H9 (cell line): Measurements from ENCODE around the gene EIF1B. TPM values are rescaled to one million over a fixed set of nuclear protein-coding genes. Genes with fewer than 3 reads are reported as not detected.

Source experiments
- DNase-seq: peaks from one replicate; pipeline ENCODE4 v3.0.0-alpha.2; 2017
- H2AFZ ChIP-seq: one replicate; pipeline ENCODE4 v1.6.1; 2013; ENCODE audit warnings: mild to moderate bottlenecking, low read length, control low read depth, moderate library complexity
- H2AK5ac ChIP-seq: 2 replicates; pipeline ENCODE4 v1.6.1; 2013; ENCODE audit warnings: low read length, control low read depth, mixed read lengths; ENCODE audit not compliant: insufficient read length
- H2BK120ac ChIP-seq: one replicate; pipeline ENCODE4 v1.6.1; 2013; ENCODE audit warnings: low read depth, mild to moderate bottlenecking, low read length, control low read depth, inconsistent platforms; ENCODE audit not compliant: poor library complexity, severe bottlenecking
- H2BK12ac ChIP-seq: 2 replicates; pipeline ENCODE4 v1.6.1; 2013; ENCODE audit warnings: low read length, control low read depth, mixed read lengths, low read depth; ENCODE audit not compliant: insufficient read length
- H2BK15ac ChIP-seq: 2 replicates; pipeline ENCODE4 v1.6.1; 2013; ENCODE audit warnings: low read depth, low read length, control low read depth
- H2BK20ac ChIP-seq: one replicate; pipeline ENCODE4 v1.6.1; 2013; ENCODE audit warnings: low read depth, mild to moderate bottlenecking, low read length, control low read depth, inconsistent platforms; ENCODE audit not compliant: poor library complexity, severe bottlenecking
- H2BK5ac ChIP-seq: 2 replicates; pipeline ENCODE4 v1.6.1; 2013; ENCODE audit warnings: low read length, control low read depth, mixed read lengths; ENCODE audit not compliant: insufficient read length
- H3K14ac ChIP-seq: 2 replicates; pipeline ENCODE4 v1.6.1; 2013; ENCODE audit warnings: low read length, control low read depth; ENCODE audit not compliant: insufficient read depth
- H3K18ac ChIP-seq: 2 replicates; pipeline ENCODE4 v1.6.1; 2013; ENCODE audit warnings: low read depth, mild to moderate bottlenecking, mixed read lengths, low read length, control low read depth; ENCODE audit not compliant: insufficient read length
- H3K23ac ChIP-seq: 2 replicates; pipeline ENCODE4 v1.6.1; 2013; ENCODE audit warnings: low read length, control low read depth, mixed read lengths, low read depth; ENCODE audit not compliant: insufficient read length
- H3K23me2 ChIP-seq: 2 replicates; pipeline ENCODE4 v1.6.1; 2013; ENCODE audit warnings: low read depth, mild to moderate bottlenecking, mixed read lengths, low read length, control low read depth; ENCODE audit not compliant: insufficient read length, poor library complexity, severe bottlenecking
- H3K27ac ChIP-seq: 2 replicates; pipeline ENCODE4 v1.5.1; 2013; ENCODE audit warnings: low read length, control low read depth, mixed read lengths, low read depth; ENCODE audit not compliant: insufficient read length
- H3K27me3 ChIP-seq: 2 replicates; pipeline ENCODE4 v1.6.1; 2013; ENCODE audit warnings: low read length, control low read depth, inconsistent platforms; ENCODE audit not compliant: insufficient read depth
- H3K4ac ChIP-seq: 2 replicates; pipeline ENCODE4 v1.6.1; 2013; ENCODE audit warnings: low read depth, mild to moderate bottlenecking, control low read depth, inconsistent platforms, low read length, moderate library complexity
- H3K4me1 ChIP-seq: 2 replicates; pipeline ENCODE4 v1.6.1; 2013; ENCODE audit warnings: low read length, control low read depth, inconsistent platforms; ENCODE audit not compliant: insufficient read depth
- H3K4me2 ChIP-seq: 2 replicates; pipeline ENCODE4 v1.6.1; 2013; ENCODE audit warnings: low read length, control low read depth, mixed read lengths; ENCODE audit not compliant: insufficient read length, insufficient read depth
- H3K56ac ChIP-seq: 2 replicates; pipeline ENCODE4 v1.6.1; 2013; ENCODE audit warnings: low read depth, mild to moderate bottlenecking, mixed read lengths, low read length, control low read depth; ENCODE audit not compliant: insufficient read length
- H3K79me1 ChIP-seq: 2 replicates; pipeline ENCODE4 v1.6.1; 2013; ENCODE audit warnings: low read depth, mild to moderate bottlenecking, moderate library complexity, low read length, control low read depth, inconsistent platforms; ENCODE audit not compliant: insufficient read depth, poor library complexity, severe bottlenecking
- H3K79me2 ChIP-seq: 2 replicates; pipeline ENCODE4 v1.6.1; 2013; ENCODE audit warnings: low read length, control low read depth, inconsistent platforms; ENCODE audit not compliant: insufficient read depth
- H3K9ac ChIP-seq: 2 replicates; pipeline ENCODE4 v1.6.1; 2013; ENCODE audit warnings: low read length, control low read depth, mixed read lengths; ENCODE audit not compliant: insufficient read length; ENCODE audit errors: extremely low read depth
- H3K9me3 ChIP-seq: one replicate; pipeline ENCODE4 v1.6.1; 2013; ENCODE audit warnings: low read depth, low read length, inconsistent platforms; ENCODE audit not compliant: control insufficient read depth
- H3T11ph ChIP-seq: one replicate; pipeline ENCODE4 v1.6.1; 2013; ENCODE audit warnings: mild to moderate bottlenecking, low read length, control low read depth, inconsistent platforms
- H4K20me1 ChIP-seq: one replicate; pipeline ENCODE4 v1.6.1; 2013; ENCODE audit not compliant: control insufficient read depth, insufficient read length, insufficient read depth
- H4K5ac ChIP-seq: 2 replicates; pipeline ENCODE4 v1.6.1; 2013; ENCODE audit warnings: low read depth, mild to moderate bottlenecking, mixed read lengths, low read length, control low read depth; ENCODE audit not compliant: insufficient read length
- H4K8ac ChIP-seq: replicated peaks from 2 replicates; pipeline ENCODE4 v1.6.1; 2013; ENCODE audit warnings: low read length, control low read depth, mixed read lengths, low read depth; ENCODE audit not compliant: insufficient read length
- H4K91ac ChIP-seq: 2 replicates; pipeline ENCODE4 v1.6.1; 2013; ENCODE audit warnings: low read depth, mild to moderate bottlenecking, moderate library complexity, mixed read lengths, low read length, control low read depth; ENCODE audit not compliant: insufficient read length
- H3K27ac Mint-ChIP-seq, 3 experiments: 2 replicates in 2 of 3; 3 replicates in 1 of 3; pipeline ENCODE4 v1.8.0; 2020 to 2021; ENCODE audit warnings: mixed read lengths in 3 of 3, mild to moderate bottlenecking in 1 of 3, moderate library complexity in 1 of 3
- H3K27me3 Mint-ChIP-seq: 2 replicates; pipeline ENCODE4 v1.8.0; 2021; ENCODE audit warnings: low read depth, mild to moderate bottlenecking, moderate library complexity, mixed read lengths
- H3K36me3 Mint-ChIP-seq, 3 experiments: 2 replicates in 2 of 3; 3 replicates in 1 of 3; pipeline ENCODE4 v1.8.0; 2020 to 2021; ENCODE audit warnings: low read depth in 3 of 3, mixed read lengths in 3 of 3; ENCODE audit not compliant: insufficient read depth in 1 of 3
- H3K4me1 Mint-ChIP-seq, 2 experiments: 2 replicates each; pipeline ENCODE4 v1.8.0; 2020; ENCODE audit warnings: mixed read lengths in 2 of 2
- H3K4me3 Mint-ChIP-seq, 2 experiments: 2 replicates in 1 of 2; 3 replicates in 1 of 2; pipeline ENCODE4 v1.8.0; 2020 to 2021; ENCODE audit warnings: mild to moderate bottlenecking in 2 of 2, mixed read lengths in 2 of 2, moderate library complexity in 1 of 2
- H3K9me3 Mint-ChIP-seq, 2 experiments: 2 replicates in 1 of 2; 3 replicates in 1 of 2; pipeline ENCODE4 v1.8.0; 2020; ENCODE audit warnings: mild to moderate bottlenecking in 2 of 2, mixed read lengths in 2 of 2, moderate library complexity in 1 of 2
- CTCF ChIP-seq: fragments of 200-600 bp; sonication (generic); conservative IDR thresholded peaks from 3 replicates; pipeline ENCODE4 v1.8.0; 2021; ENCODE audit warnings: antibody characterized with exemption, mild to moderate bottlenecking
- WGBS: extraction: QIAGEN DNeasy Blood & Tissue Kit; methylation state at CpG from one replicate; pipeline ENCODE4 v1.1.7; 2013; ENCODE audit warnings: missing lambda C conversion rate, low lambda C conversion rate, mixed read lengths; ENCODE audit not compliant: insufficient read length; ENCODE audit errors: extremely low coverage; 5-methylcytosine and 5-hydroxymethylcytosine counted together
- total RNA-seq: library from RNA; stranded (reverse); gene quantifications from 2 replicates; pipeline ENCODE4 v1.2.1, GENCODE V29; 2021

Gene EIF1B
- total RNA-seq, 1 experiment from 2014 or later = 133 TPM

GRCh38 chr3:40298075-40298474, 11.4 kb upstream of the EIF1B start:
- H4K20me1 ChIP-seq = no peaks in the 10 kb centered on the region
- H3T11ph ChIP-seq = no peak overlapping the region
- no peaks in the 10 kb centered on the region for H3K79me1 ChIP-seq
- no peak for TF ChIP-seq CTCF
- H3K56ac ChIP-seq = no peak overlapping the region
- no peak overlapping the region for H2BK120ac ChIP-seq
- Mint-ChIP-seq H3K36me3 (peaks cover 0 to 6% (median 0%) of the 10 kb centered on the region in 3 experiments; a peak in 1 of 7 replicates), H3K4me3 (no peak overlapping the region), H3K27ac (no peak overlapping the region), H3K9me3 (peaks cover 0 to 2% of the 10 kb centered on the region in 2 experiments; a peak in 1 of 5 replicates), H3K4me1 (peaks cover 7% of the 10 kb centered on the region in 2 experiments), H3K27me3 (no peaks in the 10 kb centered on the region; the same call in 1 of the 2 replicates)
- H3K4me1 ChIP-seq = 0 out of 2 replicates have a peak, but pooled peaks cover 2% of the 10 kb centered on the region
- H3K79me2 ChIP-seq = no peaks in the 10 kb centered on the region
- no peak overlapping the region for H3K4me2 ChIP-seq
- H3K18ac ChIP-seq = no peak overlapping the region
- H3K27ac ChIP-seq = no peak overlapping the region
- no peak overlapping the region for H2BK12ac ChIP-seq
- DNase-seq = no peak
- no peak overlapping the region for H3K4ac ChIP-seq
- H2AFZ ChIP-seq = no peak overlapping the region
- H4K8ac ChIP-seq = no peak overlapping the region
- no peak overlapping the region for H3K14ac ChIP-seq
- H3K23ac ChIP-seq = no peak overlapping the region
- no peaks in the 10 kb centered on the region for H3K27me3 ChIP-seq
- no peak overlapping the region for H2BK15ac ChIP-seq
- no peak overlapping the region for H4K91ac ChIP-seq
- H3K23me2 ChIP-seq = no peaks in the 10 kb centered on the region
- no peaks in the 10 kb centered on the region for H3K9me3 ChIP-seq
- H2BK20ac ChIP-seq = no peak overlapping the region
- no peak overlapping the region for H2BK5ac ChIP-seq
- no CpG with 5 or more reads among the region's 2 CpGs for WGBS
- no peak overlapping the region for H3K9ac ChIP-seq
- no peak overlapping the region for H2AK5ac ChIP-seq
- H4K5ac ChIP-seq = no peak overlapping the region
